ENCODE data around the gene ALG1.
"Not testable (repeated sequence)": the region's sequence is repeated elsewhere in the genome, so short reads cannot be mapped to it uniquely, and the experiment has no call there.

ALG1 gene

GRCh38 chr16:5072334-5073278 is 963 bp downstream of the ALG1 start:
- no peak for DNase-seq (ENCODE audit: low read depth in 2 of 3, low spot score in 1 of 3)

DNA sequence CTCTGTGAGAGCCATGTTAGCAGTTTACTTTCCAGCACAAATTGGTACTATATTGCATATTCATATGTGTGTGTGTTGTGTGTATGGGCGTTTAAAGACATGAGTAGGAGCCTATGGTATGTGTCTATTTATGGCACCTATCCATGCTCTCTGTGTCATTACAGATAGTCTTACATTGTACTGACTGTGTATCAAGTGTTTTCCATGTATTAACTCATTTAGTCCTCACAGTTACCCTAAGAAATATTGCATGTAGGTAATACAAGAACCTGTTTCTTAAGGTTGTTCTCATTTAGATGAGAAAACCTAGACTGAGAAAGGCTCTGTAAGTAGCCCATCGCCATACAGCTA is 1.6 kb downstream of the ALG1 start:
- no peak for DNase-seq (ENCODE audit: low read depth in 2 of 3, low spot score in 1 of 3)

DNA sequence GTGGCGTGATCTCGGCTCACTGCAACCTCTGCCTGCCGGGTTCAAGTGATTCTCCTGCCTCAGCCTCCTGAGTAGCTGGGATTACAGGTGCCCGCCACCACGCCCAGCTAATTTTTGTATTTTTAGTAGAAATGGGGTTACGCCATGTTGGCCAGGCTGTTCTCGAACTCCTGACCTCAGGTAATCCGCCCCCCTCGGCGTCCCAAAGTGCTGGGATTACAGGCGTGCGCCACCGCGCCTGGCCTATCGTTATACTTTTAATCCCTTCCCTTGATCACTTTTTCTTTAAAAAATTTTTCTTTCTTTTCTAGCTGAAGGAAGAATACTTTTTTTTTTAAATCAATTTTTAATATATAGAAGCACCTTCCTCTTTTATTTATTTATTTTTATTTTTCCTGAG is 2.1 kb downstream of the ALG1 start:
- not testable (repeated sequence) for DNase-seq (ENCODE audit: low read depth in 2 of 3, low spot score in 1 of 3)

DNA sequence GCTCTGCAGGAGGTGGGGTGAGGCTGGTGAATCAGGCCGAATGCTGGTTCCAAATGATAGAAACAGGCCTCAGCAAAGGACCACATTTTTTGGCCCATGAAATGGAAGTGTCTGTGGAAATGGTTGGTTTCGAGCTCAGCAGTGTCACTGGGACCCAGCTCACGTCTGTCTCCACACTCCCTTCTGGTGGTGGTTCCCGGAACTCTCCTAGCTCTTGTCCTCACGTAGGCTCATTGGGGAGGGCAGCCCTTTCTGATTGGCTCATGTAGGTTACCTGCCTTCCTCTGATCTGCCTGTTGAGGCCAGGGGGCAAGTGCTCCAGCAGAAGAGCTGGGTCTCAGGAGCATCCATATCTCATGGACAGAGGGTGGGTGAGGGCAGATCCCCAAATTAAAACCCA is 4.0 kb downstream of the ALG1 start:
- DNase-seq (ENCODE audit: low read depth in 2 of 3, low spot score in 1 of 3): no peak

DNA sequence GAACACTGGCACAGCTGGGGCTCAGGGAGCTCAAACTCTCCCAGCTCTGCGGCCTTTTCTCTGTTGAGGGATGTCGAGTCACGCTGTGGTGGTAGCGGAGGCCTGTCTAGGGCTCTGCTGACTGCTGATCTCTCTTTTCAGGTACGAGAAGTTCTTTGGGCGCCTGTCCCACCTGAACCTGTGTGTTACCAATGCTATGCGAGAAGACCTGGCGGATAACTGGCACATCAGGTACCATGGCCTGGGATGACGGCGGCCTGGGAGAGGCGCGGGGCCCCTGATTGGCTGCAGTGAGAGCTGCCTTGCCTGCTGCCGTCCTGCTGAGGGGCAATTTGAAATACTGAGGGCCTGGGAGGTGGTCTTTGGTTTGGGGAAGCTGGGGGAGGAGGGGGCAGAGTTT is 5.7 kb downstream of the ALG1 start:
- no peak for DNase-seq (ENCODE audit: low read depth in 2 of 3, low spot score in 1 of 3)

DNA sequence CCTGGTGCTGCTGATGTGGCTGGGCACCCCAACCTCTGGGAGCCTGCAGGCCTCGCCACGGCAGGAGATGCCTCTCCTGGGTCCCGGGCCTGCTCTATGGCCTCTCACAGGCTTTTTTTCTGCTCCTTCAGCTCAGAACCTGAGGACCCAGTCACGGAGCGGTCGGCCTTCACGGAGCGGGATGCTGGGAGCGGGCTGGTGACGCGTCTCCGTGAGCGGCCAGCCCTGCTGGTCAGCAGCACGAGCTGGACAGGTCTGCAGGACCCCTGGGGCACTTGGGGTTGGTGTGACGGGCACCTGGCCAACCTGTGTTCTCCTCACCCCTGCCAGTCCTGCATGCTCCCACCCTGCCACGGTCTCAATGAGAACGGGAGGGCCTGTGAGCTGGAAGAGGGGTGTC is 7.0 kb downstream of the ALG1 start:
- DNase-seq (ENCODE audit: low read depth in 2 of 3, low spot score in 1 of 3): no peak

GRCh38 chr16:5080461-5080860 is 8.8 kb downstream of the ALG1 start:
- DNase-seq (ENCODE audit: low read depth in 2 of 3, low spot score in 1 of 3): not testable (repeated sequence)

- DNase-seq (ENCODE audit: low read depth in 2 of 3, low spot score in 1 of 3): not testable (repeated sequence)
These were observed 9.4 kb downstream of the ALG1 start for GRCh38 chr16:5080996-5081395.

- DNase-seq (ENCODE audit: low read depth in 2 of 3, low spot score in 1 of 3): not testable (repeated sequence)
These were observed 12.0 kb downstream of the ALG1 start for GRCh38 chr16:5083646-5084045.

- DNase-seq (ENCODE audit: low read depth in 2 of 3, low spot score in 1 of 3): not testable (repeated sequence)
These were observed 12.6 kb downstream of the ALG1 start for GRCh38 chr16:5084099-5084731.

DNA sequence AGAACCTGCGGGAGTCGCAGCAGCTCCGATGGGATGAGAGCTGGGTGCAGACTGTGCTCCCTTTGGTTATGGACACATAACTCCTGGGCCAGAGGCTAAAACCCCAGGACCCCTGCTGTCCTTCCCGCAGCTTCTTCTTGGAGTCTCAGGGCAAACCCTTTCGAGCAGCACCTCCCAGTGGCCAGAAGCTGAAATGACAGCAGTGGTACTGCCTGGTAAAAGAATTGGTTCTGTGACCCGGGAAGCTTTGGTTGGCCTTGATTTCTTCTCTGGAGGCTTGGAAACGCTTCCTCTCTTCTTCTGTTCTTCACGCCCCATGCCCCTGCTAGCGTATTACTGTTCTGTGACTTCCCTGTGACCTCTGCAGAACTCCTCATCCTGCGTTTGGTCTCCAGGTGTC is 13.2 kb downstream of the ALG1 start:
- DNase-seq (ENCODE audit: low read depth in 2 of 3, low spot score in 1 of 3): peak; percentile 39 to 61 (median 40)

DNA sequence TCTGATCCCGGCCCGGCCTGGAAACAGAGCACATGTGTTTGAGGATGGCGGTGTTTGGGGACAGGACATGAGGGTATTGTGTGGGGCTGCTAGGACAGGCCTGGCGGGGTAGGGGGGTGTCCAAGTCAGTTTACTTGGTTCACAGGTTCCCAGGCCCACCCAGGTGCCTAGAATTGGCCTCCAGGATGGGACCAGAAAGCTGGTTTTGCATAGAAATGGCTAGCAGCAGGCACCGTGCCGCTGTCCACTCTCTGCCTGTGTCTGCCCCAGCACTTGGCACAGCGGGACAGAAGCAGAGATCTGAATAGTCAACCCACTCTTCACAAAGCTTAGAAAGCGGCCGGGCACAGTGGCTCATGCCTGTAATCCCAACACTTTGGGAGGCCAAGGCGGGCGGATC is 14.1 kb downstream of the ALG1 start:
- DNase-seq (ENCODE audit: low read depth in 2 of 3, low spot score in 1 of 3): not testable (repeated sequence)

GRCh38 chr16:5088086-5088790 is 16.6 kb downstream of the ALG1 start:
- not testable (repeated sequence) for DNase-seq (ENCODE audit: low read depth in 2 of 3, low spot score in 1 of 3)

DNA sequence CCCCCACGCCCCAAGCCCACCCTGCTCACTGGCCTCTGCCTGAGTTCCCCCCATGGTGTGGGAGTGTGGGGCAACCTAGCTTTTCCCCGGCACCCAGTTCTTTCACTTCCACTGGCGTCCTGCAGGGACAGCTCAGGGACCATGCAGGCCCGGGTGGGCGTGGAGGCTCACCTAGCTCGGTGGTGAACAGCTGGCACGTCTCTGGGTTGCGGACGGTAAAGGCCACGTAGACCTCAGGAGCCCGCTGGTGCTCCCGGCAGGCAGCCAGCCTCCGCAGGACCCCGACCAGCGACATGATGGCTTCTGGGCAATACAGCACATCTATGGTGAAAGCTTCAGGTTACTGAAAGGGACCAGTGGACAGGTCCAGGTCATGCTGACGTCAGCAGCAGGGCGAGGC is 17.3 kb downstream of the ALG1 start:
- DNase-seq (ENCODE audit: low read depth in 2 of 3, low spot score in 1 of 3): not testable (repeated sequence)

DNA sequence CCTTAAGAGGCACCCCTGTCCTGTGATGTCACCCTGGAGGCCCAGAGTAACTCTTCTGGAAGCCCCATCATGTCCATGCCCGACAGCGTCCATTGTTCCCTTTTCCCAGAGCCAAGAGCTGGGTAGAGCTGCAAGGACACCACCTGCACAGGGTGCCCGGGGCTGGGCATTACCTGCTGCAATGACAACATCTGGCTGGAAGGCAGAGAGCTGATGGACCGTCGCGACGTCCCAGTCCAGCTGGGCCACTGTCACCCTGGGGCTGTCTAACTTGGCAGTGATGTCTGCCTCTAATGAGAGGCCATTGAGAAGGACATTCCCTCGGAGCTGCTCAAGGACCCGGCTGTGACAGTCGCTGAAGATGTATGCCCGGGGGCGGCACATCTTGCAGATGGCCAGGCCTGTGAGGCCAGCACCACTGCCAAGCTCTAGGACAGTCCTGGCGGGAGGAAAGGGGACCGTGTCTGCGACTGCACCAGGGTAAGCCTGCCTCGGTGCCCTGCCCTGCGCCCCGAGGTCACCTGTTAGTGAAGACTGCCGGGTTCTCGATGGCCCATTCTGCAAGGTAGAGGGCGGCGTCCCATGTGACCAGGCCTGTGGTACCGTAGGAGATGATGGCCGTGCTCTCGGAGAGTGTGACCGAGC is 18.4 kb downstream of the ALG1 start:
- not testable (repeated sequence) for DNase-seq (ENCODE audit: low read depth in 2 of 3, low spot score in 1 of 3)

- not testable (repeated sequence) for DNase-seq (ENCODE audit: low read depth in 2 of 3, low spot score in 1 of 3)
These were observed 18.9 kb downstream of the ALG1 start for GRCh38 chr16:5090592-5090991.

DNA sequence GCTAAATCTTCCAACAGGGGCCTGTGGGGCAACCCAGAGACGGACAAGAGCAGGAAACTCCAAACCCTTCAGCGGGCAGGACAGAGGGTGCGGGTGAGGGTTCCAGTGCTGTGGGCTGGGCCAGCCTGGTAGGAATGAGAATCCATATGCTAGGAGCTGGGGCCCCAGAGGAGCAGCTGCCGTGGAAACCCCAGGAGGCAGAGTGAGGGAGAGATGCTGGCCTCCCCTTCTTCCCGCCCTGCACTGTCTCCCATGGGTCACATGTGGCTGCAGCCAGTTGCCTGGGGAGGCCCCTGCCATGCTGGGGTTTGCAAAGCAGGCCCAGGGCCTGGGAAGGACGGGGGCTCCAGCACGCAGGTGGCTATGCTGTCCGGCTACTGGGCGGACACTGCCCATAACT is 21.4 kb downstream of the ALG1 start:
- DNase-seq (ENCODE audit: low read depth in 2 of 3, low spot score in 1 of 3): not testable (repeated sequence)

DNA sequence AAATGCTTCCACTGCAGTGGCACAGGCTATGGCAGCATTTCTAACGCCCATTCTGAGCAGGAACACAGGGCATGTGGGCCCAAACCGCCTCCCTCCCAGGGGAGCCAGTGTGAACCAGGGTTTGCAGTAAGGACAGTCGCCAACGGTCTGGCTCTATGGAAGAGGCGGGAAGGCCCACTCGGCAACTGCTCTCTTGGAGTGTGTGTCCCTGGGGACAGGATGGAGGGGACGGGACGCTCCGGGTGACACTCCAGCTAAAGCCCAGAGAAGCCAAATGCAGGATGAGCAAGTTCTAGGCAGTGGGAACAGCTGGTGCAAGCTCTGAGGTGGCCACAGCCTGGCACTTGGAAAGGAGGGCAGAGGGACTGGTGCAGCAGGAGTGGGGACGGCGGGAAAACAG is 22.1 kb downstream of the ALG1 start:
- DNase-seq (ENCODE audit: low read depth in 2 of 3, low spot score in 1 of 3): not testable (repeated sequence)

GRCh38 chr16:5095145-5095830 is 23.6 kb downstream of the ALG1 start:
- not testable (repeated sequence) for DNase-seq (ENCODE audit: low read depth in 2 of 3, low spot score in 1 of 3)

GRCh38 chr16:5096437-5097060 is 24.9 kb downstream of the ALG1 start:
- DNase-seq (ENCODE audit: low read depth in 2 of 3, low spot score in 1 of 3): not testable (repeated sequence)
